Endodermal cell (in vitro differentiated cells): ENCODE data around the gene TCF7L2. TPM values are rescaled to one million over a fixed set of nuclear protein-coding genes. Genes with fewer than 3 reads are reported as not detected.

Source experiments
- DNase-seq: peaks from one replicate; pipeline ENCODE4 v3.0.0-alpha.2; 2017
- H3K27ac ChIP-seq: 2 replicates; pipeline ENCODE4 v1.5.1; 2013; ENCODE audit warnings: mild to moderate bottlenecking, low read depth, low read length, moderate library complexity
- H3K27me3 ChIP-seq: 2 replicates; pipeline ENCODE4 v1.6.1; 2013; ENCODE audit warnings: mild to moderate bottlenecking, low read length, moderate library complexity; ENCODE audit not compliant: insufficient read depth, control insufficient read depth, poor library complexity, severe bottlenecking
- H3K36me3 ChIP-seq: 2 replicates; pipeline ENCODE4 v1.7.0; 2013; ENCODE audit warnings: mild to moderate bottlenecking, low read length, moderate library complexity; ENCODE audit not compliant: control insufficient read depth, insufficient read depth
- H3K4me1 ChIP-seq: one replicate; pipeline ENCODE4 v1.7.0; 2013; ENCODE audit warnings: low read length; ENCODE audit not compliant: control insufficient read depth, insufficient read depth
- H3K4me3 ChIP-seq: 2 replicates; pipeline ENCODE4 v1.5.1; 2013; ENCODE audit warnings: mild to moderate bottlenecking, low read length, moderate library complexity
- H3K9ac ChIP-seq: 2 replicates; pipeline ENCODE4 v1.6.1; 2013; ENCODE audit warnings: mild to moderate bottlenecking, low read length, moderate library complexity; ENCODE audit not compliant: poor library complexity, severe bottlenecking; ENCODE audit errors: extremely low read depth
- H3K9me3 ChIP-seq: 2 replicates; pipeline ENCODE4 v1.6.1; 2013; ENCODE audit warnings: mild to moderate bottlenecking, low read length, moderate library complexity; ENCODE audit not compliant: control insufficient read depth
- H3K27ac Mint-ChIP-seq: 2 replicates; pipeline ENCODE4 v1.8.0; 2020; ENCODE audit warnings: mixed read lengths
- H3K27me3 Mint-ChIP-seq: 2 replicates; pipeline ENCODE4 v1.8.0; 2021; ENCODE audit warnings: mild to moderate bottlenecking, mixed read lengths; ENCODE audit not compliant: insufficient read depth
- H3K36me3 Mint-ChIP-seq: 2 replicates; pipeline ENCODE4 v1.8.0; 2020; ENCODE audit warnings: low read depth, mixed read lengths
- H3K4me1 Mint-ChIP-seq: 2 replicates; pipeline ENCODE4 v1.8.0; 2020; ENCODE audit warnings: mixed read lengths
- H3K4me3 Mint-ChIP-seq: 2 replicates; pipeline ENCODE4 v1.8.0; 2020; ENCODE audit warnings: mild to moderate bottlenecking, moderate library complexity, mixed read lengths
- H3K9me3 Mint-ChIP-seq: 2 replicates; pipeline ENCODE4 v1.8.0; 2020; ENCODE audit warnings: mild to moderate bottlenecking, mixed read lengths
- CTCF ChIP-seq: fragments of 200-600 bp; sonication (generic); conservative IDR thresholded peaks from 2 replicates; pipeline ENCODE4 v1.5.0; 2021; ENCODE audit warnings: antibody characterized with exemption, mild to moderate bottlenecking
- WGBS, 2 experiments: methylation state at CpG; one replicate each; pipeline versions ENCODE4 v1.1.5 to v1.1.7; 2013; ENCODE audit warnings: missing lambda C conversion rate in 2 of 2, mixed read lengths in 1 of 2; ENCODE audit not compliant: insufficient coverage in 1 of 2, insufficient read length in 1 of 2; 5-methylcytosine and 5-hydroxymethylcytosine counted together
- total RNA-seq, 2 donors: library from RNA; stranded (reverse); fragmentation: NEBNext Ultra II Directional in 1 of 2; extraction: Animal tissue kit (Norgen Biotek cat#: 25700) in 1 of 2; gene quantifications; 2 replicates in 1 of 2; 3 replicates in 1 of 2; pipeline ENCODE4 v1.2.1, GENCODE V29; 2021

TCF7L2 gene
- total RNA-seq, 2 donors from 2014 or later, result 73.2 to 105 TPM

- no peak for TF ChIP-seq CTCF
Measured at GRCh38 chr10:113015201-113015600, 65.2 kb downstream of the TCF7L2 start.

GRCh38 chr10:113017376-113017775 is 67.3 kb downstream of the TCF7L2 start:
- Mint-ChIP-seq H3K9me3 (no peaks in the 10 kb centered on the region), H3K4me3 (no peak overlapping the region), H3K27ac (no peak overlapping the region), H3K4me1 (peaks cover 53% of the 10 kb centered on the region), H3K36me3 (peaks cover 31% of the 10 kb centered on the region), H3K27me3 (no peaks in the 10 kb centered on the region)
- Histone ChIP-seq H3K27me3 (no peaks in the 10 kb centered on the region), H3K9ac (no peak overlapping the region), H3K9me3 (no peaks in the 10 kb centered on the region), H3K27ac (no peak overlapping the region), H3K4me3 (no peak overlapping the region), H3K4me1 (peaks cover 16% of the 10 kb centered on the region), H3K36me3 (peaks cover 31% of the 10 kb centered on the region)
- DNase-seq, result no peak
- no peak for TF ChIP-seq CTCF
- 89 to 95% methylated on average over 3 to 5 of the region's 5 CpGs for WGBS, 2 experiments

More at GRCh38 chr10:113015201-113015600, 65.2 kb downstream of the TCF7L2 start:
- Histone ChIP-seq H3K9ac (no peak overlapping the region), H3K27me3 (no peaks in the 10 kb centered on the region), H3K4me1 (peaks cover 20% of the 10 kb centered on the region), H3K4me3 (no peak overlapping the region), H3K27ac (no peak overlapping the region), H3K9me3 (no peaks in the 10 kb centered on the region), H3K36me3 (peaks cover 20% of the 10 kb centered on the region)
- Mint-ChIP-seq H3K27ac (no peak overlapping the region), H3K4me3 (no peak overlapping the region), H3K4me1 (peaks cover 60% of the 10 kb centered on the region), H3K27me3 (no peaks in the 10 kb centered on the region), H3K36me3 (peaks cover 32% of the 10 kb centered on the region), H3K9me3 (no peaks in the 10 kb centered on the region)
- WGBS, 2 experiments, result 95 to 100% methylated on average over 1 to 4 of the region's 4 CpGs
- no peak for DNase-seq

GRCh38 chr10:113018034-113018433 is 68.0 kb downstream of the TCF7L2 start:
- H3K4me1 ChIP-seq, result peaks cover 16% of the 10 kb centered on the region
- Mint-ChIP-seq H3K36me3 (peaks cover 35% of the 10 kb centered on the region), H3K27me3 (no peaks in the 10 kb centered on the region), H3K4me1 (peaks cover 48% of the 10 kb centered on the region), H3K4me3 (no peak overlapping the region), H3K9me3 (no peaks in the 10 kb centered on the region), H3K27ac (no peak overlapping the region)
- H3K27me3 ChIP-seq, result no peaks in the 10 kb centered on the region
- H3K4me3 ChIP-seq, result no peak overlapping the region
- WGBS, 2 experiments, result 97% methylated on average over 3 of the region's 3 CpGs; no CpG with 5 or more reads in 1 of the 2 experiments
- no peak for DNase-seq
- TF ChIP-seq CTCF, result no peak
- H3K9ac ChIP-seq, result no peak overlapping the region
- peaks cover 35% of the 10 kb centered on the region for H3K36me3 ChIP-seq
- no peaks in the 10 kb centered on the region for H3K9me3 ChIP-seq
- H3K27ac ChIP-seq, result no peak overlapping the region
